HG02763 (cell line): ENCODE results near the gene ZNF414.
"Not testable (repeated sequence)": the region's sequence is repeated elsewhere in the genome, so short reads cannot be mapped to it uniquely, and the experiment has no call there.

Source experiments
- ATAC-seq: cut with Tn5 transposase; IDR thresholded peaks from one replicate; pipeline ENCODE4 v1.9.1; 2021; ENCODE audit warnings: mild to moderate bottlenecking, moderate library complexity; ENCODE audit not compliant: unreplicated experiment

ZNF414 gene

GRCh38 chr19:8518536-8518935, 4.6 kb upstream of the ZNF414 start:
- ATAC-seq = no peak

GRCh38 chr19:8517551-8518442, 3.8 kb upstream of the ZNF414 start:
- no peak for ATAC-seq

GRCh38 chr19:8515317-8515716, 1.4 kb upstream of the ZNF414 start:
- no peak for ATAC-seq

GRCh38 chr19:8514505-8515009, 590 bp upstream of the ZNF414 start:
- not testable (repeated sequence) for ATAC-seq

GRCh38 chr19:8513036-8513686, 806 bp downstream of the ZNF414 start:
- ATAC-seq = no peak

GRCh38 chr19:8512115-8512967, 1.6 kb downstream of the ZNF414 start:
- no peak for ATAC-seq

- no peak for ATAC-seq
Measured at GRCh38 chr19:8511573-8512101, 2.3 kb downstream of the ZNF414 start.

GRCh38 chr19:8510589-8511115, 3.3 kb downstream of the ZNF414 start:
- no peak for ATAC-seq

- ATAC-seq = no peak
Measured at GRCh38 chr19:8506402-8506957, 7.5 kb downstream of the ZNF414 start.

- peak; percentile 44 for ATAC-seq
Measured at GRCh38 chr19:8505680-8506401, 8.1 kb downstream of the ZNF414 start.

GRCh38 chr19:8504919-8505318, 9.0 kb downstream of the ZNF414 start:
- ATAC-seq = no peak

GRCh38 chr19:8504171-8504570, 9.8 kb downstream of the ZNF414 start:
- no peak for ATAC-seq

GRCh38 chr19:8503510-8503909, 10.5 kb downstream of the ZNF414 start:
- ATAC-seq = no peak

GRCh38 chr19:8501981-8502380, 12.0 kb downstream of the ZNF414 start:
- ATAC-seq = no peak

- ATAC-seq = no peak
Measured at GRCh38 chr19:8501516-8501915, 12.5 kb downstream of the ZNF414 start.

- no peak for ATAC-seq
Measured at GRCh38 chr19:8500158-8500557, 13.8 kb downstream of the ZNF414 start.

- no peak for ATAC-seq
Measured at GRCh38 chr19:8499048-8499833, 14.7 kb downstream of the ZNF414 start.

GRCh38 chr19:8498295-8498694, 15.7 kb downstream of the ZNF414 start:
- no peak for ATAC-seq

GRCh38 chr19:8494158-8494557, 19.8 kb downstream of the ZNF414 start:
- ATAC-seq = no peak
